Superior temporal gyrus (tissue), 1 donor: ENCODE results near the gene PACRG.

Experiments used
- DNase-seq: peaks from one replicate; pipeline ENCODE4 v3.0.0-alpha.2; 2016; ENCODE audit errors: extremely low spot score

Gene PACRG

DNA sequence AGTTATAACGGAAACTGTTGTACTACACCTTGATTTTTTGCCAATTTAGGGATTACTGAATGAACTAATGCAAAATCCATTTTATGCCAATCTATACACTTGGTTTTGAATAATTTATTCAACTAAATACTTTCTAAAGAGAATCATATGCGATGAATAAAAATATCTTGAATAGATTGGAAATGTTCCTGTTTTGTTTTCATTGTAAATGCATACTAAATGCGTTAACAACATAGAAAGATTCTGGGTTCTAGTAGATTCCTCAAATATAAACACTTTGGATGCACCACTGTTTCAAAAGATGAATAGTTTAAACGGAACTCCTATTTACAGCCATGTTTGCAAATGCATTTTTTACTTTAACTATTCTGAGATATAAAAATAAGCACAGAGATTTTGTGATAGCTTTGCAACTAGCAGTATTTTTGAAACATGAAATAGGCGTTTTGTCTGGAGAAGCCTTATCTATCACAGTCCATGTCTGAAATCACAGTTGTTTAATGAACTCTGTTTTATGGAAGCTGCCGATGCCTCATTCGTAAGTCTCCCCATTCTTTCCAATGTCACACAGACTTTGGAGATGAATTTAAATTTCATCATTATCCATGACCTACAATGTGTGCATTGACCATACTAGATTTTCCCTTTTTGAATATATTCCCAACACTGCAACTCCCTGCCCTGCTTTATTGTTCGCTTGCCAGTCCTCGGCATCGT lies 409.1 kb downstream of the PACRG start:
- DNase-seq = peak; percentile 80

DNA sequence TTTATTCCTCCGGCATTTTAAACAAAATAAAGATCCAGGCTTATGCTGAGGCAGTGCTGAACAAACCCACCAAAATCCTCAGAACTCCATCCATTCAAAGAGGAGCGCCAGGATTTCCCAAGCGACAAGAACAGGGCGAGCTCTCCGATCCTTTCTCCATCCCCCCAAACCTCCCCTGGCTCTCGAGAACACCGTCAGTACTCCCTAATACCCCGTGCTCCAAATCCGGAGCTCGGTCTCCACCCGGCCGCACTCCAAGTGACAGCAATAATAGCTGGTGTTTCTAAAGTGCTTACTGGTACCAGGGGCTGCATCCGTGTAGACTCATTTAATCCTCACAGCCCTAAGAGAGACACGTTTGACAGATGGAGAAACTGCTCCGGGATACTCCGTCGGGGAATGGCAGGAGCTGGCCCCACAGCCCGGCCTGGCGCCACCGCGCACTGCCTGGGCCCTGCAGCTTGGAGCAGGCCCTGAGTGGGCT lies 409.7 kb downstream of the PACRG start:
- DNase-seq = peak; percentile 68

DNA sequence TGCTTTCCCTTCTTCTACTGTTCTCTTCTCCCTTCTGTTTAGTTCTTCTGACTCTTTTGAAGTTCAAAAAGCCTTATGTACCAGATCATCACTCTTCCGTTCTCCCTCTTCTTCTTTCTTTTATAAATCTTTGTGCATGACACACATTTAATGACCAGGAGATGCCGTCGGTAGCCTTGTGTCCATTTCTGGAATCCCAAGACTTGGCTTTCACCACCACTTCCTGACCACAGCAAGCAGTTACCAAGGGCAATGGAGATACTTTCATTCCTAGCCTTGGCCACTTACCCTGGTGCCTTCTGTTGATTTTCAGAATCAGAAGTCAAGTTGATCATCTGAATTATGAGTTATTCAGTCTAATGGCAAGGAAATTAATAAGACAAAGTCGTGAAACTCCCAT lies 418.3 kb downstream of the PACRG start:
- DNase-seq = no peak

DNA sequence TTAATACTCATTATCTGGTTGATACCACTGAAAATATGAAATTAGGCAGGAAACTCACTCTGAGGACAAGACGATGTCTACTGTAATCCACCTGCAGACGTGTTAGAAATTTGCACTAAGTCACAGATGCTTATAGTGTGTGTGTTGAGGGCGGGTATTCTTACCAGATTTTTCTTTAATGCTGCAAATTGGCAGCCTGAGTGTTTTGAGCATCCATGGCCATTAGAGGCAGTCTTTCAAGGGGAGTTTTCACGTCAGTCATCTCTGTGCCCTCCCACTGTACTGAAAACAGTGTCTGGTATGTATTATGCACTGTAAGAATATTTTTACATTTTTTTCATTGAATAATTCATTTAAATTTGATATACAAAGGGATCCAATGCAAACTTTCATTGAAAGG lies 420.2 kb downstream of the PACRG start:
- peak; percentile 86 for DNase-seq

DNA sequence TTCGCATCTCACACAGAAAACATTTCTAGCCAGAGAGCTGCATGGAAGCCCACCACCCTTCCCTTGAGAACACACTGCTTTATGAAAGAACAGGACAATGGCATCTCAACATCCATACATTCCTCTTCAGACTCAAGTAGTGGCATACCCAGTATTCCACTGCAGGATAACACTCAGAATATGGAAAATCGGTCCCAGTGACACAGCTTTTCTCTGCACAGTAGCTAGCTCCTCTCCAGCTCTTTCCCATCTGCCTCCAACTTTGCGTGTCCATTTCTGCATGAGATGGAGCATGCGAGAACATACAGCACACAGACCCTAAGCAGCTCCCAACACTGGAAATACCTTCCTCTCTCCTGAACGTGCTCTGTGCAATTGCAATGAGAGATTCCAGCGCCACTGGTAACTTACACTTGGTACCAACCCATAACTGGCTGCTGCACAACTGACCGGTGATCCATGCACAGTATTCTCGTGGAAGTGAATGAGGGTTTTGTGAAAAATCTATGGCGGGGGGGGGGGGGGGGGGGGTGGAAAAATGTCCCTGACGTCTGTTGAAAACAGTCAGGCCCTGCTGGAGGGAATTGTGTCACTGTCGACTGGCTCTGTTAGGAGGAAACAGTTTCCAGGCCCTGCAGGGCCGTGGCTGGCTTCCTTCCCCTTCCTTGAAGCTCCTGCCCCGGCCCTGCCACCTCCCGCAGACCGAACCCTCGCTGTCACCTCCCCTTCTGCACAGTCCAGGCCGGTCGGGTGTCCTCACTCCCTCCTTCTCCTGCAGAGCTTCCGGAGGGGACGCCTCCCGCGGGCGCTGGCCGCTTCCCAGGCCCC lies 420.9 kb downstream of the PACRG start:
- peak; percentile 81 for DNase-seq

DNA sequence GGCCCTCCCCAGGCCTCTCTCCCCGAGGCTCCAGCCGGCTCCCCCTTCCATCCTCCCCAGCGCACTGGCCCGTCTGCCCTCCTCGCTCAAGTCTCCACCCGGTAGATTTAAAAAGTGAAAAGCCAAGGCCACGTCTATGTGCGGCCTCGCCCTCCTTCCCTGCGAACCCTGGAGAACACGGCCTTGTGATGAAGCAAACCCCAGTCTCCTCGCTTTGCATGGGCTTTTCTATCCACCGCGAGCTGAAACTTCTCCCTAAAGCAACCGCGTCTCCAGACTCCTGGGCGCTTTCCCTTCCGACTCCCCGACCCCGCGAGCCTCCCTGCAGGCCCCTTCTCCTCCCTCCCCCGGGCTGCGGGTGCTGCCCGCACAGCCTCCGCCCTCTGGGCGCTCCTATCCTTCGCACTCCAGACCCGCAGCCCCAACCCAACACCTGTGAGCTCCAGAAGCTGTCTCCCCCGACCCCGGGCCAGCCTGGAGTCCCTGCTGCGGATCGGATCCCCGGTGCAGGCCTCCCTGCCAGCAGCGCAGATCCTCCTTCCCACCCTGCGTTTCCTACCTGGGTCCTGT lies 421.6 kb downstream of the PACRG start:
- DNase-seq = no peak

DNA sequence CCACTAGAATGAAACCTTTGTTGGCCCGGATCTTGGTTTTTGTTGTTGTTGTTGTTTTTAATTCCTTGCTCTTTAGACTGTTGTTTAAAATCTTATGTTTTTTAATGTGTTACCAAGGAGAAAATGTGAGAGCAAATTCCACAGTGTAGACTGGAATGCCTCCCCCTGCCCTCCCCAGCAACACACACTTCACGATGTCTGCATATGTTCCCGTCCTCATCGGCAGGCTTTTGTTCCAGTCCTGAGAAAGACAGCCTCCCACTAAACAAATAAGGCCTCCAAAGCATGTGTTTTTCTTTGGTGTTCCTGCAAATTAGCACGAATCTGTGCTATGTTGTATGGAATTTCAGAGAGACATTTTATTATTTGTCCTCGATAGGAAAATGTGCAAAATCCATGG lies 423.4 kb downstream of the PACRG start:
- DNase-seq = peak; percentile 65

DNA sequence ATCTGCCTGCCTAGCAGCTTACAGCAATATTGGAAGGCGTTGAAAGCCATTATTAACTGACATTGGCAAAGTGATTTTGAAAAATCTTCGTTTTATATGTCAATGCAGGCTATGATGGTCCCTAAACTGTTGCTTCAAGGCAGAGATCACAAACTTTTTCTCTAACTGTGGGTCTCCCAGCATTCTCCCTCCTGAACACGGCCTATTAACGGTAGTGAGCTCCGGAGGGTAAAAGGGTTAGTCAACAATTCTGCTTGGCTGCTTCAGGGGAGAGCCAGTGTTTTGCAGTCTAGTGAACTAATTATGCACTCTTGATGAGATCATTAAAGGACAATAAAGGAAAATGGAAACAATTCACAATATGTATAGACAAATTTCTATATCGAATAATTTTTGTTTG lies 424.9 kb downstream of the PACRG start:
- DNase-seq = peak; percentile 57

DNA sequence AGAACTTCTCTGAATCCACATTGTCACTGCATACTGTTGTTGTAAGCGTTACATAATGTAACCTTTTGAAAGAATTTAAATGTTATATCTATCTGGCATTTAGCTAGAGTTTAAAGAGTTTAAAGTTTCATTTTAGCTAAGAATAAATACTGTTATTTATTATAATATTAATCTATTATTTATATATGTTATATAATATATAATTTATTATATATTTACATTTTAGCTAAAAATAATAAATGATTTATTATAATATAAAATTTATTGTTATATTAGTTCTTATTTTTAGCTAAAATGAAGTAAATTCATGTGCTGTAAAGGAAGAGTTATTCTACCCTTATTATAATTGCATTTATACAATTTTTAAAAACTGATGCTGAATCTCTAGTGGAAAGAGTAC lies 431.3 kb downstream of the PACRG start:
- no peak for DNase-seq

DNA sequence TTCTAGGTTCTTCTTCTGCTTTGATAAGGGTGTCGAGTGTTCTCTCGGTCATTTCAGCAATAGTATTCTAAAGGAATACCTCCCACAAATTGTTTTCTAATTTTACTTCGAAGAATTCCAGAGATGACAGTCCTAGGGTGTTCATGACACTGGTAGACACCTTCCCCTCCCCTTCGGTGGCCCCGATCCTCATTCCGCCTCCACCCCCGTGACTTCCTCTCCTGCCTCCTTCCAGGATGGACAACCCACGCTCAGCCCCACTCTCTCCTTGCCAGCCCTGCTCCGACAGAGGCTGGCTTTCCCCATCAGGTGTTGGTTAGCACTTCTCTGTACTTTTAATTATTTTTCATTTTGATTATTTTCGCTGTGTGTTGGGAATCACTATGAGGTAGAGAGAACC lies 431.9 kb downstream of the PACRG start:
- no peak for DNase-seq

DNA sequence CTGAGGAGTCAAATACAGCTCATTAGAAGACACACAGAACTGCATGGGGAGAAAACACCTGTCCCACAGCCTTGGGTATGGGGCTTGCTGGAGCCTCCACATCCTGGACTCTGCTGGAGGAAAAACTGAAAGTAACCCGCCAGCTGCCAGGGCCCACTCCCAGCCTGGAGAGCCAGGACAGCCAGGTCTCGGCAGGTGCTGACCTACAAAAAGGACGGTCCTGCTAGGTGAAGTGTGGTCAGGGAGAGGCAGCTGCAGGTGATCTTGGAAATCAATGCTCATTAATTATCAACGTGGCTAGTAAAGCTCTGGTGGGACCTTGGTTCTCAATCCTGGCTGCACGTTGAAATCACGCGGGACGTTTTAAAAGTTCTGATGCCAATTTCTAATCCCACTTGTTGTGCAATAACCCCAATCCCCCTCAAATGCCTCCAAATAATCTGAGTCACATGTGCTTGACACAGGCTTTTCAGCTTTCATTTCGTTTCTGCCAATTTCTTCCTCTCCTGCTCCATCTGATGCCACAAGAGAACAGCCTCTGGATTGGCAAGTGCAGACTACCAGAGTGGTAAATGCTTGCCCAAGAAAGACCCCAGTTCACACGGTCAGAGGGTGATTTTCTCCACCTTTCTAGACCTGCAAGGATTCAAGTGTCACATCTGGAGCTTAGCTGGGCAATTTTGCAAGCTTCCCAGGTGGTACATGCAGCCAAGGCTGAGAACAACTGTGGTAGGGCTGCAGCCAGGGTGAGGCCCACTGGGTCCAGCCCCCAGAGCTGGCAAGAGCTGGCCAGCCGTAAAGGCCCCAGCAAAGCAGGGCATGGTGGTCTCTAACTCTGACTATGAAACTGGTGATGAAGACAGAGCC lies 434.5 kb downstream of the PACRG start:
- DNase-seq = no peak

DNA sequence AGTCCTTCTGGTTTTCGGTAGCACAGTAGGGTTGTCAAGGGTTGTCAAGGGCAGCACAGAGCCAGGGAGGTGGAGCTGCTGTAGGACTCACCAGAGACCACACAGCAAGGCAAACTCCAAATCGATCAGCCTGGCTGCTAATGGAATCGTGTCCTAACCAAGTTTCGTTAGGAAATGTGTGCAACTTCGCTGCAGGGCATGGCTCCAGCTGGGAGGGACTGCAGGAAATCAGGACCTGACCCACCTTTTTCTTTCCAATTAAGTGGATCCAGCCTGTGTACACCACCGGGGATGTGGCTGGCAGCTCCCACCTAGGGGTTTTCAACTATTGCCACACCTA lies 435.1 kb downstream of the PACRG start:
- DNase-seq = no peak

DNA sequence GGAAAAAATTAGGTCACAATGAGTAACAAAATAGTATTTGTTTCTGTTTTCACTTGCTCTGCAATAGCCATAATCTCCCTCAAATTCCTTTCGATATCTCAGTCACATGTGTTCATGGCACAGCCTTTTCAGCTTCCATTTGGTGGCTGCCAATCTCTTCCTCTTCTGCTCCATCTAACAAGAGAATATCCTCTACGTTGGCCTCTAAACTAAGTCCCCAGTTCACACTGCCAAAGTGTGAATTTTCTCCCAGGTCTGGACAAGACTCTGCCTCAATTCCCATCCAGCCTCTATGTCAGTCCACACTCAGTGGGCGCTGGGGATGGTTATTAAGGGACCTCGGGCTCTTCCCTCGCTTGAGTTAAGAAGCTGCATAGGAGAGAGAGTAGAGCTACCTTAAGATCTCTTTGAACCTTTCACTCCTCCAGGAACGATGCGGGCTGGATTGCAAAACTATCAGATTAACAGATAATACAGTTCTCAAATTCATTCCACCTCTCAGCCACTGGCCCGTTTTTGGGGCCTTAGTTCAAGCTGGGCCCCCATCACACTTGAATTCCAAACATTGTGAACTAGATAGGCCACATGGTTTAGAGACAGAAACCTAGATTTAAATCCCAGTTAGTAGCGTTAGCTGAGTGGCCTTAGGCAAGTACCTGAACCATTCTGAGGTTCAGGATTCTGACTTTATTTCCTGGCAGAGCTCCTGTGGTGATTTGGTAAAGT lies 436.6 kb downstream of the PACRG start:
- no peak for DNase-seq

DNA sequence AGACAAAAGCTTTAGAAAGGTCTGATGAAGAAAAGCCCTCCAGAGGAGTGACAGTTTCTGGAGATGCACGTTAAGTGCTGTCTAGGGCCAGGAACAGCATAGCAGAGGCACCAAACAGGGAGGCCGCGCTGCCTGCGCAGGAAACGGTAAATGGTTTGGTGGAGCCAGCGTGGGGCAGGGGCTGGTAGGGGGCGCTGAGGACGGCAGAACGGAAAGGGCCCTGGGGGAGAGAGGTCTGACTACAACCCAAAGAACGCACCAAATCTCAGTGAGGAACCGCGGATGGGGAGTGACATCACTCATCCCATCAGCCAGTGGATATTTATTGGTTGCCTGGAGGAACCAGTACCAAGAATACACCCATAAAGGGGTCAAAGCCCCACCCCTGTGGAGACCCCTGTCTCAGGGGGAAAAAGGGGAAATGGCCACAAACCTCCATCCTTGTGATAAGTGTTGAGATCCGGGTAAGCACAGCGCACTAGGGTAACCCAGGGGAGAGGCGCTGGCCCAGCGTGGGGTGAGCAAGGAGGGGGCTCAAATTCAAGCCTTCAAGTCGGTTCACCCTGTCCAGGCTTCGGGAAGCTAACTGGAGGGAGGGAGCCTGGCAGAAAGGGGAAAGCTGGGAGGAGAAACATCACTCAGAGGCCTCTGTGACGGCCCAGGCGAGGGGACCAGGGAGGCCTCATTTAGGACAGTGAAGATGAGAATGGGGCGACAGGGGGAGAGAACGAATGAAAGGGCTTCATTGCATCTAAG lies 437.6 kb downstream of the PACRG start:
- no peak for DNase-seq

DNA sequence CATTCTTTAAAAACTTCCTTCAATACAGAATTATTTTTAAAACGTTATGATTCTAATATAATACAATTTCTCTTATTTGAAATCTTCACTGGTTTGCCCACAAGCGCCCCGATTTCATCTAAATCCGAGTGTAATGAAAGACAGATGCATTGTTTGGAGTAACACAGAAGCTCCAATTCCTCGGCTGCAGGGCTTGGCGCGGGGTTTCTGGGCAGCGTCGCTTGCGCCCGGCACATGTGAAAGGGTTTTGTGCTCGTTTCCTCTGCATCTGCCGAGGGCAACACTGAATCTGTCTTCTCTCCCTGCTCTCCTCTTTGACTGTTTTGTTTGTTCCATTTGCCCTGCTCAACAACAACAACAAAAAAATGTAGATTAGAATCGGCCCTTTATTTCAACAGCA lies 438.1 kb downstream of the PACRG start:
- DNase-seq = peak; percentile 93

DNA sequence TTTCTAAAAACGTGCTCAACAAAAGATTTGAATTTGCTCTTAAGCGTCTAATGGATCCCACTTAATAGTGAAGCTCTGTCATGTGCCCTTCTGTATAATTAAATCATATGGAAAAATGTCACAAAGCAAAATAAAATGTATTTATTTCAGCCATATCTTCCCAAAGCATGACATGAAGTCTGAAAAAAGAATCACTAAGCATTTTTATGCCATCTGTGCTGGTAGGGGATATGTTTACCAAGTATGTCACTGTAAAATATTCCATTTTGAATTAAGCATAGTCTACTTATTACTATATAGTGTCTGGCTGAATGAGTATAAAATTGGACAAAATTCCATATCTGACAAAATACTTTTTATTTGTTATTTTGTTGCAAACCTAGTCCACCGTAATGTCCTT lies 438.7 kb downstream of the PACRG start:
- no peak for DNase-seq

DNA sequence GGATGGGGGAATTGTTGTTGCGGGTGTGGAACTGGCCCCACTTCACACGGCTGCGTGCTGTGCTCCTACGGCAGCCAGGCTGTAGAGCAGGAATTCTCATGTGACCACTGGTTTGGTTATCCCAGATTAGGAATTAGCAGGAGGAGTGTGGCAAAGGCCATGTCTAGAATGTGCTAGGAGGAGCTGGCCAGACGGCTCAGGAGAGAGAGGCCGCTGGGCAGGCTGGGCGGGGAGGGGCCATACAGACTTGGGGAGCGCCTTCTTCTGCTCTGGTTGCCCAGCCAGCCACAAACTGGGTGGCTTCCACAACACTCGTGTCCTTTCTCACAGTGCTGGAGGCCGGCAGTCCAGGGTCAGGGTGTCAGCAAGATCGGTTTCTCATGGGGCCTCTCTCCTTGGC lies 441.7 kb downstream of the PACRG start:
- DNase-seq = no peak

DNA sequence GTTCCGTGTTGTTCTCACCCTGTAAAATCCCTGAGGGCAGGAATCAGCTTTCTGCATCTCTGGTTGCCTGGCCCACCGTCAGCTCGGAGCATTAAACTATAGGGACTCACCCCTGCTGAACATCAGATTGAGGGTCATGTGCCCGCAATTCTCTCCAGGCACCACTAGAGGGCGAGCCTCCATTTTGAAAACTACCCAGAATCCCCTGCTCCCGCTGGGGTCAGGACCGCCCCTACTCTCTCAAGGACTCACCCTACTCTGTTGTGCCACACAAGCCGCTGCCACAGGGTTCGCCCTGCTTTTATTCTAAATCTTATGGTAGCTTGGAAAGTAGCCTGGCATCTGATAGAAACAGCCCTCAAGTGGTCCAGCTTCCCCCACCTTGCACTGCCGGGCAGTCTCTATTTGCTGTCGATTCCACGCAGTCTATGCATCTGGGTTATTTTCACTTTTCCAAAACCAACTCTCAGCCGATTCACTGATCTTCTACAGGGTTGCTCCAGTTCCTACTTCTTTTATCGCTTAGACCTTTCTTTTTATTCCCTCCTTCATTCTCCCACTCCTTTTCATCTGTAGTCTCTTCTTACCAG lies 442.6 kb downstream of the PACRG start:
- DNase-seq = no peak

DNA sequence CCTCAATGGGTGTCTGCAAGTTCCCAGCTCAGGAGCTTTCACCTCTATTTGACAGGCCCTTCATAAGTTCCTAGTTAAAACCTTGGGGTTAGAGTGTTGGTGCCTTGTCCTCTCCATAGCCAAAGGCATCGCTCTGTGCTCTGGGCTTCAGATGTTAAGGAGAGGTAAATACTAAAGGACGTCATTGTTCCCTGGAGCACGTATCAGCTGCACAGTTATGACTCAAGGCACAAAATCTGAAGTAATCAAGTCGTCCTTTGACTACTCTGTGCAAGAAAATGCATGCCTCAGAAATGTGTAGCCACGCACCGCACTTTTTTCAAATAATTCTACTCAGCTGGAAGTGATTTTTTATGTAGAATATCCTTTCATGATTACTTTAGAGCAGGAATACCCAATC lies 446.0 kb downstream of the PACRG start:
- DNase-seq = no peak

DNA sequence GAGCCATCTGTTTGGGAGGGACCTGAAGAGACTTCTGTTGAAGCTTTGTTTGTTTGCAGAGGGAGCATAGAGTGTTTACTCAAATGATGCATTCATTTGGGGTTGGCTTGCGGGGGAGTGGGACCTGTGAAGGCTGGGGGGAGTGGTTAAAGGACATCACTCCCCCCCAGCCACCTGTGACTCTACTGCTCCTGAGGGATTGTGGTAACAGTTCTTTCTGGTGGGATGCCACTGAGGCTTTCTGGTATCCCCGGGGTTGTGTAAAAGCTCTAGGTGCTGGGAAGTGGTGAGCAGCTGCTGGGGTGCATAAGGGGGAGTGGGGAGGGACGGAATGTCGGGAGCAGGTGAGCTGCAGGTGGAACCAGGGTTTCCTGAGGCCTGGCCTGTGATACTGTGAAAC lies 447.5 kb downstream of the PACRG start:
- no peak for DNase-seq
